ENCODE measurements around the gene ATP5MC2. TPM values are rescaled to one million over a fixed set of nuclear protein-coding genes. Genes with fewer than 3 reads are reported as not detected.
"Not testable (repeated sequence)": the region's sequence is repeated elsewhere in the genome, so short reads cannot be mapped to it uniquely, and the experiment has no call there.

The ATP5MC2 gene
- total RNA-seq, 1 donor from 2014 or later, result 121 TPM

- H3K36me3 ChIP-seq (ENCODE audit: control insufficient read depth, insufficient read depth, low read length), result no peaks in the 10 kb centered on the region
- FAIRE-seq (no peak), DNase-seq (ENCODE audit: low read depth) (no peak)
- no peaks in the 10 kb centered on the region for H3K27me3 ChIP-seq (ENCODE audit: control insufficient read depth, insufficient read depth, low read length)
- H3K4me3 ChIP-seq (ENCODE audit: low read depth, low read length), result no peak overlapping the region
- TF ChIP-seq CTCF (IDR thresholded peaks at IDR 0.05; ENCODE audit: insufficient read depth, low read length, severe bottlenecking), result no peak
Observed at GRCh38 chr12:53657041-53657440, 18.8 kb downstream of the ATP5MC2 start.

- DNase-seq (ENCODE audit: low read depth) (no peak), FAIRE-seq (no peak)
- Histone ChIP-seq H3K4me3 (ENCODE audit: low read depth, low read length) (no peak overlapping the region), H3K27me3 (ENCODE audit: control insufficient read depth, insufficient read depth, low read length) (no peaks in the 10 kb centered on the region), H3K36me3 (ENCODE audit: control insufficient read depth, insufficient read depth, low read length) (no peaks in the 10 kb centered on the region)
- TF ChIP-seq CTCF (IDR thresholded peaks at IDR 0.05; ENCODE audit: insufficient read depth, low read length, severe bottlenecking), result no peak
Observed at GRCh38 chr12:53653595-53653994, 22.3 kb downstream of the ATP5MC2 start.

- TF ChIP-seq CTCF (IDR thresholded peaks at IDR 0.05; ENCODE audit: insufficient read depth, low read length, severe bottlenecking), result no peak
- no peak overlapping the region for H3K4me3 ChIP-seq (ENCODE audit: low read depth, low read length)
- no peak for DNase-seq (ENCODE audit: low read depth)
- no peak for FAIRE-seq
- H3K36me3 ChIP-seq (ENCODE audit: control insufficient read depth, insufficient read depth, low read length), result no peaks in the 10 kb centered on the region
- H3K27me3 ChIP-seq (ENCODE audit: control insufficient read depth, insufficient read depth, low read length), result no peaks in the 10 kb centered on the region
Observed at GRCh38 chr12:53652366-53652765, 23.5 kb downstream of the ATP5MC2 start.

- TF ChIP-seq CTCF (IDR thresholded peaks at IDR 0.05; ENCODE audit: insufficient read depth, low read length, severe bottlenecking), result no peak
- H3K36me3 ChIP-seq (ENCODE audit: control insufficient read depth, insufficient read depth, low read length), result no peaks in the 10 kb centered on the region
- FAIRE-seq (no peak), DNase-seq (ENCODE audit: low read depth) (no peak)
- no peak overlapping the region for H3K4me3 ChIP-seq (ENCODE audit: low read depth, low read length)
- no peaks in the 10 kb centered on the region for H3K27me3 ChIP-seq (ENCODE audit: control insufficient read depth, insufficient read depth, low read length)
Observed at GRCh38 chr12:53651737-53652136, 24.1 kb downstream of the ATP5MC2 start.

- not testable (repeated sequence) for DNase-seq (ENCODE audit: low read depth); H3K4me3 ChIP-seq (ENCODE audit: low read depth, low read length); H3K36me3 ChIP-seq (ENCODE audit: control insufficient read depth, insufficient read depth, low read length); H3K27me3 ChIP-seq (ENCODE audit: control insufficient read depth, insufficient read depth, low read length); FAIRE-seq
Observed at GRCh38 chr12:53646300-53646699, 29.6 kb downstream of the ATP5MC2 start.

- no peaks in the 10 kb centered on the region for H3K36me3 ChIP-seq (ENCODE audit: control insufficient read depth, insufficient read depth, low read length)
- TF ChIP-seq CTCF (IDR thresholded peaks at IDR 0.05; ENCODE audit: insufficient read depth, low read length, severe bottlenecking), result no peak
- no peak overlapping the region for H3K4me3 ChIP-seq (ENCODE audit: low read depth, low read length)
- H3K27me3 ChIP-seq (ENCODE audit: control insufficient read depth, insufficient read depth, low read length), result no peaks in the 10 kb centered on the region
- FAIRE-seq (no peak), DNase-seq (ENCODE audit: low read depth) (no peak)
Observed at GRCh38 chr12:53645165-53645564, 30.7 kb downstream of the ATP5MC2 start.

All from bronchial epithelial cell (primary cell).